Heart left ventricle (tissue), 13 donors: ENCODE data around the gene SWSAP1.

Experiments used
- CTCF ChIP-seq, 12 donors: fragments of 200-600 bp; sonication (generic) in 4 of 12; IDR thresholded peaks; one replicate each; pipeline versions ENCODE4 v1.5.0 to v1.8.0; 2018 to 2022; ENCODE audit warnings: antibody characterized with exemption in 12 of 12, mild to moderate bottlenecking in 5 of 12
- POLR2A ChIP-seq, 2 donors: fragments of 450-650 bp; IDR thresholded peaks; one replicate each; pipeline ENCODE4 v1.6.1; 2017; ENCODE audit warnings: antibody characterized with exemption in 2 of 2, mild to moderate bottlenecking in 2 of 2, moderate library complexity in 2 of 2
- donor health status: ischemic (EF 13 %, LVEDD 7.1; RV severe dilation, severe dysfunction).
- donor health status: DM: no; HTN: yes; CAD: no.
- donor health status: DM: no; HTN: no; CAD: no.
- donor health status: ischemic (EF 25% LVEDD 6.9; RV normal size, moderate dysfunction).
- donor health status: ischemic (EF 25% LVEDD 5.7; RV mildly dilated, moderate dysfunction).
- donor health status: ischemic (EF 35%, LVEDD 5.7; RV mildly dilated, moderate dysfunction).
- donor health status: nonischemic (EF 11% LVEDD 7.7; RV severe dilation, severe dysfunction).
- donor health status: DM: yes; HTN: yes; CAD: no.
- donor health status: PGD.
- donor health status: ischemic (EF 29% LVEDD 5.4; RV normal size, mild dysfunction).
- donor health status: nonischemic (EF 23%, LVEDD 6.1; RV moderate dilation, normal function).

GRCh38 chr19:11335449-11336146 lies 38.9 kb upstream of the SWSAP1 start:
- TF ChIP-seq CTCF (IDR thresholded peaks at IDR 0.05) (no peak), POLR2A (IDR thresholded peaks at IDR 0.05) (no peak)
